Measurements from ENCODE around the gene LRRC4B.

LRRC4B gene

DNA sequence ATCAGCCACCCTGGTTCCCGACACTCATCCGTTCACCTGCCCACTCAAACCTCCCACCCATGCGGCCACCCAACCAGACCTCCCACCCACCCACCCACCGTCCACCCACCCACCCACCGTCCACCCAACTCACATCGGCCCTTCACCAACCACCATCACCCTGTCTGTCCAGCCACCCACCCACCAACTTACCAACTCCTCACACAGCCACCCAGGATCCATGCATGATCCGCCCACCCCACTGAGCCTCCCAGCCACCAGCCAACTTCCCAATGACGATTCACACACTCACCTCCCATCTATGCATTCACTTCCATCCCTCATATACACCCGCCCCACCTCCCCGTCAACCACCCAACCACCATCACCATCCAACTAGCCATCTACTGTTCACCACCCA, 61.5 kb downstream of the LRRC4B start:
- ChIA-PET CTCF (no interaction called here), POLR2A (ENCODE audit: low non-redundant PET) (no interaction called here)
- TF ChIP-seq, protein P1, sequence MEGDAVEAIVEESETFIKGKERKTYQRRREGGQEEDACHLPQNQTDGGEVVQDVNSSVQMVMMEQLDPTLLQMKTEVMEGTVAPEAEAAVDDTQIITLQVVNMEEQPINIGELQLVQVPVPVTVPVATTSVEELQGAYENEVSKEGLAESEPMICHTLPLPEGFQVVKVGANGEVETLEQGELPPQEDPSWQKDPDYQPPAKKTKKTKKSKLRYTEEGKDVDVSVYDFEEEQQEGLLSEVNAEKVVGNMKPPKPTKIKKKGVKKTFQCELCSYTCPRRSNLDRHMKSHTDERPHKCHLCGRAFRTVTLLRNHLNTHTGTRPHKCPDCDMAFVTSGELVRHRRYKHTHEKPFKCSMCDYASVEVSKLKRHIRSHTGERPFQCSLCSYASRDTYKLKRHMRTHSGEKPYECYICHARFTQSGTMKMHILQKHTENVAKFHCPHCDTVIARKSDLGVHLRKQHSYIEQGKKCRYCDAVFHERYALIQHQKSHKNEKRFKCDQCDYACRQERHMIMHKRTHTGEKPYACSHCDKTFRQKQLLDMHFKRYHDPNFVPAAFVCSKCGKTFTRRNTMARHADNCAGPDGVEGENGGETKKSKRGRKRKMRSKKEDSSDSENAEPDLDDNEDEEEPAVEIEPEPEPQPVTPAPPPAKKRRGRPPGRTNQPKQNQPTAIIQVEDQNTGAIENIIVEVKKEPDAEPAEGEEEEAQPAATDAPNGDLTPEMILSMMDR (conservative IDR thresholded peaks at IDR 0.05; ENCODE audit: low read depth), result no peak
- DNase-seq (ENCODE audit: low spot score), result no peak
- no peak overlapping the region for H3K27ac ChIP-seq

DNA sequence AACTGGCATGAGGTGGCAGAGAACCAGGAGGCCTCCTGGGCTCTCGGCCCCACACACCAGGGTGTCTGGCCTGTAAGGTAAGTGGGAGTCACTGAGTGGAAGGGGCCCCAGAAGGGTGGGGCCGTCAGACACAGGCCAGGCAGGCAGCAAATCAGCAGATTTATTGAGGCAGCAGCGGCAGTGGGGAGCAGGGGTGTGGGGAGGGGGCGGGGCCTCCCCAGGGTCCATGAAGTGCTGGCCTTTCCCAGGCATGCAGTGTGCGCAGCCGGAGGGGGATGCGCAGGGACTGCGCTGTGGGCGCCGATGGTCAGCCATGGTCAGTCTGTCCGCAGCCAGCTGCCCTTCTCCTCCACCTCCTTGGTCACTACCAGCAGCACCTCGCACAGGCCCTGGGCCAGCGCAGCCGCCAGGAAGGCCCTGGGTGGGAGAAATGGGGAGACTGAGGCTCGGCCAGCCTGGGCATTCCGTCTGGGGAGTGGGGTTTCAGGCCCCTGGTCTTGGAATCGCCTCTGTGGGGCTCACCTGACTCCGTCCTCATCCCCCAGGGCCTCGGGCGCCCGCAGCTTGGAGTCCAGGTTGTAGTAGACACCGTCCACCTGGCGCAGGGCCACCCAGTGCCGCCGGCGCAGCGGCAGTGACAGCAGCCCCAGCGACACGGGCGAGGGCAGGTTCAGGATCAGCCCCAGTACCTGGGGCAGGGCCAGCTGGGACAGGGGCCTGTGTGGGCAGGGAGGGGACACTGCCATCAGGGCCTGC, 62.2 kb downstream of the LRRC4B start:
- CTCF ChIA-PET, result no interaction called here
- H3K27ac ChIP-seq, result no peak overlapping the region
- DNase-seq (ENCODE audit: low spot score), result no peak
- POLR2A ChIA-PET (ENCODE audit: low non-redundant PET), result no interaction called here
- TF ChIP-seq, protein P1 (conservative IDR thresholded peaks at IDR 0.05; ENCODE audit: low read depth), result no peak

GRCh38 chr19:50501568-50502475, 66.4 kb downstream of the LRRC4B start:
- TF ChIP-seq, protein P1 (conservative IDR thresholded peaks at IDR 0.05; ENCODE audit: low read depth), result no peak
- DNase-seq (ENCODE audit: low spot score), result no peak
- CTCF ChIA-PET, result no interaction called here
- no peak overlapping the region for H3K27ac ChIP-seq
- POLR2A ChIA-PET (ENCODE audit: low non-redundant PET), result interaction anchor here (1.2 kb wide), 1 partner anchor 9 kb away, joined by 4 read pairs; the partner anchor contains the start of gene JOSD2

- ChIA-PET CTCF (no interaction called here), POLR2A (ENCODE audit: low non-redundant PET) (interaction anchor here (1.2 kb wide), 1 partner anchor 10 kb away, joined by 4 read pairs; the partner anchor contains the start of gene JOSD2)
- H3K27ac ChIP-seq, result no peak overlapping the region
Measured at GRCh38 chr19:50501186-50501567, 67.1 kb downstream of the LRRC4B start.

GRCh38 chr19:50500753-50501151, 67.5 kb downstream of the LRRC4B start:
- TF ChIP-seq, protein P1 (conservative IDR thresholded peaks at IDR 0.05; ENCODE audit: low read depth), result no peak
- DNase-seq (ENCODE audit: low spot score), result no peak
- ChIA-PET CTCF (no interaction called here), POLR2A (ENCODE audit: low non-redundant PET) (no interaction called here)
- no peak overlapping the region for H3K27ac ChIP-seq

More at GRCh38 chr19:50501186-50501567, 67.1 kb downstream of the LRRC4B start:
- no peak for DNase-seq (ENCODE audit: low spot score)
- TF ChIP-seq, protein P1 (conservative IDR thresholded peaks at IDR 0.05; ENCODE audit: low read depth), result no peak

GRCh38 chr19:50500060-50500752, 68.0 kb downstream of the LRRC4B start:
- TF ChIP-seq, protein P1 (conservative IDR thresholded peaks at IDR 0.05; ENCODE audit: low read depth), result no peak
- ChIA-PET POLR2A (ENCODE audit: low non-redundant PET) (no interaction called here), CTCF (no interaction called here)
- H3K27ac ChIP-seq, result no peak overlapping the region
- no peak for DNase-seq (ENCODE audit: low spot score)

Measured in RWPE1 (cell line).